Fibroblast of lung (primary cell): ENCODE data around the gene SLC25A42.

ENCODE experiments used
- EZH2 ChIP-seq: IDR thresholded peaks from 2 replicates; pipeline ENCODE4 v1.5.1; 2012; ENCODE audit warnings: low read length, control low read depth, mild to moderate bottlenecking; ENCODE audit errors: missing control alignments
- TF ChIP-seq, protein P1 (sequence below), 2 donors: IDR thresholded peaks in 1 of 2; conservative IDR thresholded peaks in 1 of 2; 1 replicate in 1 of 2; 2 replicates in 1 of 2; pipeline ENCODE4 v1.5.1; 2011 to 2012; ENCODE audit warnings: low read length in 2 of 2, control low read depth in 1 of 2, inconsistent platforms in 1 of 2, low read depth in 1 of 2, mild to moderate bottlenecking in 1 of 2

DNA sequence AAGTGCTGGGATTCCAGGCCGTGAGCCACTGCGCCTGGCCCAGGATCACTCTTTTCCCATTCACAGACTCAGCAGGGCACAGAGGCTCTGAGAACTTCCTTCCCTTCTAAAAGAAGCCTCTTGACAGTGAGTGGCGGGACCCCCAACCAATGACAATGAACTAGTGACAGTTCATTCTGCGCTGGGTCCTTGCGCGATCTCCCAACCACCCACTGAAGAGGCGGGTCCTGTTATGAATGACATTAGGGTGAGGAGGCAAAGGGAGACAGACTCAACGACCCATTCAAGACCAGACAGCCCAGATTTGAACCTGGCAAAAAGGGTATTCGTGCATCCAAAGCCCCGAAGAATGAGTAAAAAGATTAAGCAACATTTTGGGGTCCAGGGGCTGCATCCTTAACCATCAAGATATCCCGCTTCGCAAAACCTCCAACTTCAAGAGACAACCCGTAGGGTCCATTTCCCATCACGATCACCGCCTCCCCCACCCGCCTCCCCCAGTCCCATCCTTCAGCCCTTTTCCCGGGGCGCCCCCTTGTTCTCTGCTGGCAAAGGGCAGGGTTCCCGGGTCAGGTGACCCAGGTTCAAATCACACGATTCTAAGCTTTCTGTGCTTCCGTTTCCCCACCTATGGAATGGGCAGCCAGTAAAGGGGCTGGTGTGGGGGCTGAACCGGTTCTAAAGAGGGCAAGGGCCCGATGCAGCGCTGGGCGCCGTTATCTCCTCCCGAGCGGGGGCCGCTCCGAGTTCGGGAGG is 31.2 kb upstream of the SLC25A42 start:
- TF ChIP-seq EZH2, result no peak
- TF ChIP-seq, protein P1, sequence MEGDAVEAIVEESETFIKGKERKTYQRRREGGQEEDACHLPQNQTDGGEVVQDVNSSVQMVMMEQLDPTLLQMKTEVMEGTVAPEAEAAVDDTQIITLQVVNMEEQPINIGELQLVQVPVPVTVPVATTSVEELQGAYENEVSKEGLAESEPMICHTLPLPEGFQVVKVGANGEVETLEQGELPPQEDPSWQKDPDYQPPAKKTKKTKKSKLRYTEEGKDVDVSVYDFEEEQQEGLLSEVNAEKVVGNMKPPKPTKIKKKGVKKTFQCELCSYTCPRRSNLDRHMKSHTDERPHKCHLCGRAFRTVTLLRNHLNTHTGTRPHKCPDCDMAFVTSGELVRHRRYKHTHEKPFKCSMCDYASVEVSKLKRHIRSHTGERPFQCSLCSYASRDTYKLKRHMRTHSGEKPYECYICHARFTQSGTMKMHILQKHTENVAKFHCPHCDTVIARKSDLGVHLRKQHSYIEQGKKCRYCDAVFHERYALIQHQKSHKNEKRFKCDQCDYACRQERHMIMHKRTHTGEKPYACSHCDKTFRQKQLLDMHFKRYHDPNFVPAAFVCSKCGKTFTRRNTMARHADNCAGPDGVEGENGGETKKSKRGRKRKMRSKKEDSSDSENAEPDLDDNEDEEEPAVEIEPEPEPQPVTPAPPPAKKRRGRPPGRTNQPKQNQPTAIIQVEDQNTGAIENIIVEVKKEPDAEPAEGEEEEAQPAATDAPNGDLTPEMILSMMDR (conservative IDR thresholded peaks at IDR 0.05 in 1 of 2, IDR thresholded peaks at IDR 0.05 in 1 of 2; ENCODE audit: low read depth in 1 of 2, low read length in 2 of 2), result no peak
